GM21737 (cell line): ENCODE data around the gene STAMBPL1.

ENCODE experiments used
- ATAC-seq: cut with Tn5 transposase; IDR thresholded peaks from one replicate; pipeline ENCODE4 v1.9.1; 2021; ENCODE audit warnings: mild to moderate bottlenecking, moderate library complexity; ENCODE audit not compliant: unreplicated experiment

Gene STAMBPL1

DNA sequence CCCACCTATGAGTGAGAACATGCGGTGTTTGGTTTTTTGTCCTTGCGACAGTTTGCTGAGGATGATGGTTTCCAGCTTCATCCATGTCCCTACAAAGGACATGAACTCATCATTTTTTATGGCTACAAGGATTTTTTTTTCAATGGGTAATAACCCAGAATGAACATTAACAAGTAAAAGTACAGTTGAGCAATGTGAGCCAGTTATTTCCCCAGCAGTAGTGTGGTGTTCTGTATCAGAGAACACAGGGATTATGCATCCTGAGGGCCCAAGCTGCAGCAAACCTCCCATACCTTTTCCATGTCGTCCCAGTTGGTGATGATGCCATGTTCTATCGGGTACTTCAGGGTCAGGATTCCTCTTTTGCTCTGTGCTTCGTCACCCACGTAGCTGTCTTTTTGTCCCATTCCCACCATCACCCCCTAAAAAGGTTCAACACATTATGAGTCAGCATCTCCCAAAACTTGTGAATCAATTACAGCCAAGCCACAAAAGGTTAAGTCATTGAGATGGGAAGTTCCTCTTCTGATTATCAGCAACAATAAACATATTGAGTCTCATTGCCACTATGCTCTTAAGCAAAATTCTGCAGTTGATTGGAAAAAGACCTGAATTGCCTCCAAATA, 67.0 kb downstream of the STAMBPL1 start:
- no peak for ATAC-seq

DNA sequence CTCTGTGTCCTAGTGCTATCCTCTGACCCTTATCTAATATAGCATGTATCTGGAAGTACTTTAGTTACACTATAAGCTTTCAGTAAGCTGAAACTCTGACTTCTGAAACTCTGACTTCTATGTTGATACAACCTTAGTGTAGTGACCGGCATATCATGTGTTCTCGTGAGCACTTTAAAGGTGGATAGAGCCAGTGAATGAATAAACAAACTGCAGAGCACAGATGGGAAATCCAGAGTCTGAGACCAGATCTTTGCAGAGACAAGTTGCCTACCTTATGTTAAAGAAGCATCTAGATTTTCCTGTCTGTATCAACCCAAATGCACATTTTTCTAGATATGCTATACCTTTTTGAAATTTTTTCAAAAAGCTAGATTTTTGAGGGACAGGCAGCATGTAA, 69.0 kb downstream of the STAMBPL1 start:
- no peak for ATAC-seq

DNA sequence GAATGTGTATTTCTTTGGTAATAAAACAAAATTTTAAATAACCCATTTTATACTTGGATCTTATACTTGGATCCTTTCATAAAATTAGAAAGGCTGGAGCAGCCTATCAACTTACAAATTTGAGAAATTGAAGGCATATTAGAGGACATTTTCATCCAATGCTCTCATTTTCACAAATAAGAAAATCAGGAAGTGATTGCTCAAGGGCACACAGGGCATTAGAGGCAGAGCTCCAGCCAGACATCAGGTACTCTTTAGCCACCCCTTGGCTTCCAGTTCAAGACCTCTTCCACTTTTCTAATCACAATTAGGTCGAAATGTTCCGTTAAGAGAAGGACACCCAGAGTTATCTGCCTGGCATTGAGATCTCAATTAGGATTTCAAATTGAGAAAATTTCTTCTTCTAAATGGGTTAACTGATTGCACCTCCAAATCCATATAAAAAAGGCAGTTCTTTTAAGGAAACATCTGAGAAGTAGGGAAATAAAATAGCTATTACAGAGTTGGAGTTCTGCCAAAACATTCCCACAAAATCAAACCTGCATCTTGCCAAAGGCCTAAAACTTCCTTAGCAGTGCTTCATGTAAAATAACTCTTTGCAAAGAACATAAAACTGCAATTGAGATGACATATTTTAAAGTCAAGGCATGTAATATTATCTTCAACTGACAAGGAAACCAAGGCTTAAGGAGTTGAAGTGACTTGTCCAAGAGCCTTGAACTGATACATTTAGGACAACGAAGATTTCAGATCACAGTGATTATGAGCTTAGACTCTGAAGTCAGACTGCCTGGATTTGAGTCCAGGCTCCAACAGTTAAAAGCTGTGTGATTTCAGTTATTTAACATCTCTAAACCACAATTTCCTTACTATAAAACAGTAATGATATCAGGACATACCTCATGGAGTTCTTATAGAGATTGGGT, 70.1 kb downstream of the STAMBPL1 start:
- ATAC-seq, result no peak

DNA sequence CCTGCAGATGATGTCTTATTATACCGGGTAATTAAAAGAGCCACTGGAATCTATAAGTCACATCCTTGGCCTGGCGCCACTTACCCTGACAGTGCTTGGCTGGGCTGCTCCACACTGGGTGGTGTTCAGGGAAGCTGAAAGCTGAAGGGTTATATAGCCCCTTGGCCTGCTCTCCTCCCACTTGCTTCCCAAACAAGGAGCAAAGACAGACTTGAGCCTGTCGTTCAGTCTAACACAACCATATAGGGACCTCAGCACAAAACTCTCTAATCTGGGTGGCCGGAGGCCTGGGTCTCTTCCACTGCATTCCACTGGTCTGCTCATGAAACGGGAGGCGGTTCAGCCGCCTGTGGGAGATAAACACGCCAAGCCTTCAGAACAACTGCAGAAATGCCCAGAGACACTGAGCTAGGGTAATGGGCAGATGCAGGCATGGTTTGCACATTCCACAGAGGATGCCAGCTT, 72.6 kb downstream of the STAMBPL1 start, which contains the start of gene ACTA2:
ACTA2 (minus strand) TSS at position 127 of the 465 bp plus-strand sequence. CDS start 3,843 bp downstream, outside the sequence.
- no peak for ATAC-seq

DNA sequence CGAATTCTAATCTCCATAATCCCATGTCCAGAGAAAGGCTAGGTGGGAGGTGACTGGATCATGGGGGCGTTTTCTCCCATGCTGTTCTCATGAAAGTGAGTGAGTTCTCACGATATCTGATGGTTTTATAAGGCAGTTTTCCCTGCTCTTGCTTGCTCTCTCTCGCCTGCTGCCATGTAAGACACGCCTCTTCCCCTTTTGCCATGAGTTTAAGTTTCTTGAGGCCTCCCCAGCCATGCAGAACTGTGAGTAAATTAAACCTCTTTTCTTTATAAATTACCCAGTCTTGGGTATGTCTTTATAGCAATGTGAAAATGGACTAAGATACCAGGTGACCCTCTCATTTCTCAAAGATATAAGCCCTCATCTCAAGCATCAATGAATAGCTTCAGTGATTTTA, 73.6 kb downstream of the STAMBPL1 start:
- no peak for ATAC-seq

DNA sequence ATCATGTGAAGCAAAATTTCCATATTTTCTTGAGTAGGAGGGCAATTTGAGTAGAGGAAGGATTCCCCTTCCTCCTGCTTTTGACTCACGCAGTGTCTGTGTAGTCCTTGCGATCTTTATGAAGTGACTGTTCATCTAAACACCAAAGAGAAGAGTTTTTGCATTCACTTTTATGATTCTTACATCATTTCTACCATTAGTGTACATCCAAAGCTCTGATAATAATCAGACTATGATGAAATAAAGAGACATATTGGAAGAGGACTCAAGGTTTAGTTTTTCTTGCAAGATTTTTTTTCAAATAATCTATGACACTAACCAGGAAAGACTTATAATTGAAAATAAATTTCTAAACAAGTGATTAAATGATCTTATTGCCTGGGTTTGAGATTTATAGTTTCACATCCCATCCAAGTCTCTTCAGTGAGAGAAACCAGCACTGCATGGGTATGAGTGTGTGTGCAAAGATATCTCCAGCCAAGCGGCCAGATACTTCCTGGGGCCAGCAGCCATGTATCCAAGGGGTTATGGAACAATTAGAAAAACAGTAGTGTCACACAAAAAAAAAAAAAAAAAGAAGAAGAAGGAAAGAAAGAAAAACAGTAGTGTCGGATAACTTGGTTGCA, 74.5 kb downstream of the STAMBPL1 start:
- ATAC-seq, result no peak

DNA sequence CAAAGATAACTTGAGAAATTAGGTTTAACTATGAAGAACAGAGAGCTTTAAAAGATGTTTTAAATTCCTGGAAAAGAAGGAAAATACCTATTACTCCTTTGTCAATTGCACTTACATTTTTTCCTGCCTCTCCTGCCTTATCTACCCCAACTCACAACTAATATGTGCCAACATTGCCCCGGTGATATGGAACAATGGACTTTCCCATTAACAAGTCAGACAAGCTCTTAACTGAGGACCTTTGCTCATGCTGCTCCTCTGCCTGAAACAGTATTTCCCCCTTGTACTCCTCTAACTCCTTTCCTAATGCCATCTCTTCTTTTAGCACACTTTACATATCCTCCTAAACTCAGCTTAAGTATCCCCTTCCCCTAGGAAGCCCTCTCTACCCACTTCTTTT, 77.3 kb downstream of the STAMBPL1 start:
- no peak for ATAC-seq

DNA sequence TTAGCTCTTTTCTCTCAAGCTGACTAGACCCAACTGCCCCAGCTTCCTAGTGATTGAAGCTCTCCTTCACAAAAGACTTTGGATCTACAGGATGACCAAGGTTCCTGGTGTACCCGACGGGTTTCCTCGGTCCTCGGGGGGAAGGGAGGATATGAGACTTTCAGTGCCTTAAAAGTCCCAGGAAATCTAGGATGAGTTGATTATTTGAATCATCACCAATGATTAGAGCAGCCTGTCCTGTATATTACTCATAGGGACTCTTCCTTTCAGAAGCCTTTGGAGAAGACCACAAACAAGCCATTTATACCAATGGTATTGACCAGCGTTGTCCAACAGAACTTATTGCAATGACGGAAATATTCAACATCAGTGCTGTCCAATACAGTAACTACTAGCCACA, 78.7 kb downstream of the STAMBPL1 start:
- ATAC-seq, result no peak

DNA sequence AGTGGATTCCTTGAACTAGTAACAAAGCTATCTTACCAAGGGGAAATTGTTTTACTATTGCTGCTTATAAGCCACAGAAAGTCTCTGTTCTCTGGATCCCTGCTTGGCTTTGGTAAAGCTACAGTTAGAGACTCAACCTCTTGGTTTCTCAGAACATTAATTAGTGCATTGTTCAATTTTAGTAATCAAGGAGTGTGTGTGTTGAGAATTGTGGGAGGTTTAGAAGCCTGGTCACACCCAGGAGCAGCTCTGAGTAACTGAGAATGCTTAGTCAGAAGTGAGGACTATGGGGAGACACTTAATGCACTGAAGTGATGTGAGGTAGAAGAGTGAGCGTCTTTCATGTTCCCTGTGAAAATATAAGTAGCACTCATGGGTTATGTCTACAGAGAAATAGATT, 80.8 kb downstream of the STAMBPL1 start:
- no peak for ATAC-seq

DNA sequence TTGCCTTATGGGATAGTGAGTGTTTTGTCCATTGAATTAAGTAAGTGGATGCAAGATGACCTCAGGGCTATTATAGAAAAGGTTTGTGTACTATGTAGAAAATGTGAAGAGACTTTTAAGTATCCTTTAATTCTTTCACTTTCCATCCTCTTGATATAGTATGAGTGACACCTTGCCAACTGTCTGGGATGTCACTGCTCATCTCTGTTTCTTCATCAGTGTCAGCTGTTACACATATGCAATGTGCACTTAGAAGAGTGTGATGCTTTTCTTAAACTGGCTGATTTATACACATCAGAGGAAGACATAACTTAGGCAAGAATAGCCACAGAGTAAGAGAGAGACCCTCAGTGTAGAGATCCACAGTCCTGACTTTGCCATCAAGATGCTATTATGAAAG, 81.2 kb downstream of the STAMBPL1 start:
- no peak for ATAC-seq

DNA sequence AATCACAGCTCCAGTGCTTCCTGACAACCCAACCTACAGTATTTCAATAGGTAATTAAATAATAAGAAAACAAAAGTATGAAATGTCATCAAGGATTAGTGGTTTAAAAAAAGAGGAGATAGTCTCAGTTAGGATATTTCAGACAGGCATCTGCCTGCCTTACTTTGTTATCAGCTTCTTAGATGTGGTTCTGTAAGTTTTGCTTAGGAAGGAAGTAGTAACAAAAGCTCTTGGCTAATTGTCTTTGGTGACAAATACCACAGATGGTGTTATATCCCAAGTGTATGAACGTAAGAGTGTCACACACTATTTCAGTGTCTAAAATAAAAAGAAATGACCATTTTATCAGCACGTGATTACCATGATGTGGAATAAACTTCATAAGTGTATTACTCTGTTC, 82.3 kb downstream of the STAMBPL1 start:
- no peak for ATAC-seq

DNA sequence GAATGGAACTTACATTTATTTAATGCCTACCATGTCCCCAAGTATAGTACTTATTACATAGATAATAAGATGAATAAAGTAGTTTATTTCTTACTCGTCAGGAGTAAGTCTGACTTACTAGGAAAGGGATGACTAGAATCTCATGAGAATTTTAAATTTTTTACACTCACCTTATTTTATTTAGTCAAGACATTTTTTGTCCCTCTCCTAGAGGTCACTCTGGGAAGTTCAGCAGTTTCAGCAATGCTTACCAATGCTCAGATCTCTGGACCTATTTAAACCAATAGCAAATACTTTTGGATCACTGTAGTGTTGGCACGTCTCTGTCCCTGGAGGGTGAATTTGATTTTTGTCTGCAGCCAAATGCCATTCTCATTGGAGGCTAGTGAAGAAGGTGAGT, 83.3 kb downstream of the STAMBPL1 start:
- ATAC-seq, result no peak

DNA sequence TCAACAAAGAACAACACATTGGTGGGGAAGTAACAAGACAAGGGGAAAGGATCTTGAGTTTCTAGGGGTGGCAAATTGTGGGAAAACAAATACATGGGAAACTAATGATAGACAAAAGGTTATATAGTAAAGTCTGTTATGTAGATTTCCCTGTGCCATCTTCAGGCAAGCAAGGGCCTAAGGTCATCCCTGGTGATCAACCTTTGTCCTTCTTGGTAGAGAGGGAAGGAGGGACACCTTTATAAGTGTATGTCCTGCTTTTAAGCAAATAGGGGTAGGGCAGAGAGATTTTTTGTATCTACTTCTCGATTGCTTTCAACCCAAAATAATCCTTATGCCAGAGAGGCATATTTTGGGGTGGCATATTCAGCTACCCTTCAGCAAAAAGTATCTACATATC, 84.3 kb downstream of the STAMBPL1 start:
- no peak for ATAC-seq

DNA sequence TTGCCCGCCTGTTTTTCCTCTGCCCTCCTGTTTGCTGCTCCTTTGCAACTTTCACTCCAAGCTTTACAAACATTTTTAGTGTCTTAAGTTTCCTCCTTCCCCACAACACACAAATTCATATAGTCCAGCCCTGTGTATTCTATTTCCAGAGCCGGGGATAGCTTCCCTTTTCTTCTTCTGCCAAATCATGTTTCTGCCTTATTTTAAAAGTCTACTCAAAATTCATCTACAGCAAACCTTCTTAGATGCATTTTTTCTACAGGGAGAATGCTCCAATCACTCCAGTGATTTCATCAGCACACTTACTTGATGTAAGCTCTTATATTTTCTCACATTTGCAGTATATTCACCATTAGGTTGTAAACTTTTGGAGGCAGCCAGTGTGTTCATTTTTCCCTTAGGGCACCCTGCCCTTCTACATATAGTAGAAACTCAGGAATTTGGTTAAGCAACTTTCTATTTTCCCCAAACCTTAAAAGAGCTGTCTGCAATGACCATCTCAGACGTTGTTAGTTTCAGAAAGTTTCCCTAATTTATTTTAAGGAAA, 84.9 kb downstream of the STAMBPL1 start:
- ATAC-seq, result no peak

DNA sequence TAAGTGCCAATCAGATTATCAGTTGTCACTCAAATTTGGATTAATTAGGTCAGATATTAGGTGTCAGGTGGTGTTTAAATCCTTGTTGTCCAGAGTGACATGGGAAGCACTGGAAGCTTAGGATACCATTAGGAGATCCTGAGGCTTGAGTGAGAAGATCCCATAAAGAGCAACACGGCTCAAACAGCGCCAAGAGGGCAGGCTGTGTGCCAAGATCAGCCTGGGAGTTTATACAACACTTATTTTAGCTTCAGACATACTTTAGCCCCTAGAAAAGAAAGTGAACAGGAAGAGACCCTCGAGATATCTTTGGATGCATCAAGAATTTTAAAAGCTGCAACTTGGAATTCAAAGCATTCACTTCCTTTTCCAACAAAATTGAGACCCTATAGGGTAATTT, 86.8 kb downstream of the STAMBPL1 start:
- no peak for ATAC-seq

DNA sequence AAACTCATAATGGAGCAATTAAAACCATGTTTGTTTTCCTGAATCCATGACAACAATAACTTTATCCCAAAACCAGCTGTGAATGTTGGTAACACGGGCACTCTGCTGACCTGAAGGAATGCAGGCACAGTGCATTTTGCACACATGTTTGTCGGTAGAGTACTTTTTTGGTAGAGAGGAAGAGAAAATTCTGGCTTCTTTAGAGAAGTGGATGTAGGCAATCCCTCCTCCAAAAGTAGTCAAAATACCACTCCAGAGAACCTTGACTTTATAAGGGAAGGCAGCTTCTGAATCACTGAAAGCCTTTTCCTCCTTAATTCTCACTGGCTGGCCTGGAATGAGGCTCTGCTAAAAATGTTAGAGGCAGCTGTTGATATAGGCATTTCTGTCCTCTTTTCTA, 88.3 kb downstream of the STAMBPL1 start:
- no peak for ATAC-seq

DNA sequence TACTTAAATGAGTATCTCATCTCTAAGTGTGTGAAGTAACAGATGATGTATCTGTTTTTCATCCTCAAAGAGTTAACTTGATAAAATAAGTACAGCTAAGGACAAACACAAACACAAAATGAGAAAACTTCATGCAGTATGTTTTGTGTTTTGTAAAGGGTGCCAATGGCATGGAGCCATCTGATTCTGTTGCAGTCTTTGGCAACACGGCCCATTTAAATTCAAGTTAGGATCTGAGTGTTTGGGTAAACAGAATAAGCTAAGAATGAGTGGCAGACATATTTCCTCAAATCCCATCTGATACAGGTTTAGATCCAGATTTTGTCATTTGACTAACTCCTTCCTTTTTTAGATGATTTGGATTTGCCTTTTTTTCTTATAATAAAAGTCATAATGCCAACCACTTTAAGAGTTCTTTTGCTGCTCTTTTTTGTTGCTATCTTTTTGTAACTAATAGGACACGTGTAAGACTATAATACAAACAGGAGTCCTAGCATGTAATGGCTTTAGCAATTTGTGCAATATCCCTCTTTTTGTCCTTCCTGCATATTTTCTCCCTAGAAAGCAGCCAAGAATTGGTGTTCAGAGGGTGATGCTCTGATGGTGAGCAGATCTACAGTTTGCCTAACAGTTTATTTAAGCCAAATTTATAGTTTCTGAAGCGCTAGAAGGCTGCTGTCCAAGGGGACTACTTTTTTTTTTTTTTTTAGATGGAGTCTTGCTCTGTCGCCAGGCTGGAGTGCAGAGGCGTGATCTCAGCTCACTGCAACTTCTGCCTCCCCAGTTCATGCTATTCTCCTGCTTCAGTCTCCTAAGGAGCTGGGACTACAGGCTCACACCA, 91.4 kb downstream of the STAMBPL1 start:
- no peak for ATAC-seq
